Lower leg skin (tissue), 4 donors: ENCODE data around the gene ZNF148. TPM values are rescaled to one million over a fixed set of nuclear protein-coding genes. Genes with fewer than 3 reads are reported as not detected.
A peak's percentile ranks its signal among the peaks of the same experiment; 100 is the strongest.

Source experiments
- DNase-seq, 2 donors: peaks; one replicate each; pipeline ENCODE4 v3.0.0-alpha.2; 2019; ENCODE audit warnings: low spot score in 2 of 2
- H3K4me3 ChIP-seq: fragments of 200-600 bp; sonication (generic); 2 replicates; pipeline ENCODE4 v1.5.1; 2017; ENCODE audit warnings: mild to moderate bottlenecking, low read depth; ENCODE audit not compliant: poor library complexity, severe bottlenecking
- POLR2A ChIP-seq, 2 donors: fragments of 450-650 bp; IDR thresholded peaks; one replicate each; pipeline ENCODE4 v1.6.1; 2016 to 2017; ENCODE audit warnings: antibody characterized with exemption in 2 of 2, mild to moderate bottlenecking in 1 of 2, moderate library complexity in 1 of 2
- WGBS, 2 donors: methylation state at CpG; one replicate each; pipeline ENCODE4 v1.1.5; 2018; 5-methylcytosine and 5-hydroxymethylcytosine counted together
- intact Hi-C: fragments of 100-400 bp; cut with DNase I; formaldehyde crosslinking; loops from one replicate; pipeline ENCODE4 v1.15.0; 2023; ENCODE audit warnings: low total_unique reads
- total RNA-seq, 4 donors: library from RNA; depleted of rRNA; stranded (reverse); fragments of >200 nt; gene quantifications; one replicate each; pipeline ENCODE4 v1.1.0, GENCODE V29; 2016
- TF ChIP-seq, protein P1 (sequence below), 3 donors: fragments of 450-650 bp; IDR thresholded peaks; one replicate each; pipeline ENCODE4 v1.5.1; 2016; ENCODE audit warnings: antibody characterized with exemption in 3 of 3, mild to moderate bottlenecking in 3 of 3, moderate library complexity in 2 of 3

Gene ZNF148
- total RNA-seq, 4 donors from 2014 or later, result 14.6 to 24.6 (median 17.7) TPM

DNA sequence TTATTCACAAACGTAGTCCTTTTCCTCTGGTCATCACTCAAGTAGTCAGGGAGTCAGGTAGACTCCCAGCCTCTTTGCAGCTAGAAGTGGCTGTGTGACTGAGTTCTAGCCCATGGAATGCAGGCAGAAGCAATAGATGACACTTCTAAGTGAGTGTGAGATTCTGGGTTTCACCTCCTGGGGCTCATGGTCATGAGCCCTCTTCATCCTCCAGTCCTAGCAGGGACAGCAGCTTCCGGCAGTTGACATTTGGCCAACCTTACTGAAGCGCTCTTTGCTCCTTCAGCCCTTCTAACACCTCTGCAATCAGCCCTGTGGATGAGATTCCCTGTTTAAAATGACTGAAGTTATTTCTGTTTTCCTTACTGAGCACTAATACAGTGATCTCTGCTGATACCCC lies 184.3 kb downstream of the ZNF148 start:
- no peak overlapping the region for H3K4me3 ChIP-seq
- no peak for TF ChIP-seq POLR2A (IDR thresholded peaks at IDR 0.05)
- WGBS, 2 donors, result 76 to 94% methylated on average over 3 of the region's 3 CpGs
- no peak for DNase-seq
- intact Hi-C loops, result no loop called here

DNA sequence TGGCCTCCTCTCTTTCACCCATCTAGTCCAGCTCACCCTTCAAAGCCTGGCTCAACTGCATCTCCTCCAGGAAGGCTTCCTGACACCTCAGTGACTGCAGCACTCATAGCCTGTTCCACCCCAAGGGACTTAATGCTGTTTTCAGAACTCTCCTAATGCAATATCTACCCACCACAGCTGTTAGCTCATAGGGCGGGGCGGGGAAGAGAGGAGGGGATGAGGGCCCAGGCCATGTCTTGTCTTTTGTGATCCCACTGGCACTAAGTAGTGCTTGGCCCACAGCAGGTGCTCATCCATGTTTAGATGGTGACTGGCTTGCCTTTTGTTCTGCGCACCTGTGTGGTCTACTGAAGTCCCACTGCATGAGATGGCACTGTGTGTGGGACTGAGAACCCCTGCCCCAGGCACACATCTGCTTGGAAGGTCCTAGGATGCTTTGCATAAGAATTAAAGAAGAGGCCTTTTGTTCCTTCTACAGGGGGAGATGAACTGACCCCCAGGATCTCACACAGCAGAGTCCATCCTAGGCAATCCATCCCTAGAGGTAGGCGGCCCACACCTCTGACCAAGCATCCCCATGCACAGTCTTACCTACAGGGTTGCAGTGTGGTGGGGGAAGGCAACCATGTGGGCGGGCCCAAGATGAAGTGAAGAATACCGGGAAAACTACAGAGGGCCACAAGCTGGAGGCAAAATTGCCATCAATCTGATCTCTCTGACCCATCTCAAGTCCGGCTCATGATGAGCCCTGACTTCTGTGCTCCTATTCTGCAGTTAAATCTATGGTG lies 185.6 kb downstream of the ZNF148 start:
- WGBS, 2 donors, result 92 to 94% methylated on average over 7 of the region's 7 CpGs
- H3K4me3 ChIP-seq, result no peak overlapping the region
- TF ChIP-seq POLR2A (IDR thresholded peaks at IDR 0.05), result no peak
- TF ChIP-seq, protein P1, sequence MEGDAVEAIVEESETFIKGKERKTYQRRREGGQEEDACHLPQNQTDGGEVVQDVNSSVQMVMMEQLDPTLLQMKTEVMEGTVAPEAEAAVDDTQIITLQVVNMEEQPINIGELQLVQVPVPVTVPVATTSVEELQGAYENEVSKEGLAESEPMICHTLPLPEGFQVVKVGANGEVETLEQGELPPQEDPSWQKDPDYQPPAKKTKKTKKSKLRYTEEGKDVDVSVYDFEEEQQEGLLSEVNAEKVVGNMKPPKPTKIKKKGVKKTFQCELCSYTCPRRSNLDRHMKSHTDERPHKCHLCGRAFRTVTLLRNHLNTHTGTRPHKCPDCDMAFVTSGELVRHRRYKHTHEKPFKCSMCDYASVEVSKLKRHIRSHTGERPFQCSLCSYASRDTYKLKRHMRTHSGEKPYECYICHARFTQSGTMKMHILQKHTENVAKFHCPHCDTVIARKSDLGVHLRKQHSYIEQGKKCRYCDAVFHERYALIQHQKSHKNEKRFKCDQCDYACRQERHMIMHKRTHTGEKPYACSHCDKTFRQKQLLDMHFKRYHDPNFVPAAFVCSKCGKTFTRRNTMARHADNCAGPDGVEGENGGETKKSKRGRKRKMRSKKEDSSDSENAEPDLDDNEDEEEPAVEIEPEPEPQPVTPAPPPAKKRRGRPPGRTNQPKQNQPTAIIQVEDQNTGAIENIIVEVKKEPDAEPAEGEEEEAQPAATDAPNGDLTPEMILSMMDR (IDR thresholded peaks at IDR 0.05), result no peak
- peak in 1 of 2 donors; percentile 76 for DNase-seq
- intact Hi-C loops, result no loop called here

DNA sequence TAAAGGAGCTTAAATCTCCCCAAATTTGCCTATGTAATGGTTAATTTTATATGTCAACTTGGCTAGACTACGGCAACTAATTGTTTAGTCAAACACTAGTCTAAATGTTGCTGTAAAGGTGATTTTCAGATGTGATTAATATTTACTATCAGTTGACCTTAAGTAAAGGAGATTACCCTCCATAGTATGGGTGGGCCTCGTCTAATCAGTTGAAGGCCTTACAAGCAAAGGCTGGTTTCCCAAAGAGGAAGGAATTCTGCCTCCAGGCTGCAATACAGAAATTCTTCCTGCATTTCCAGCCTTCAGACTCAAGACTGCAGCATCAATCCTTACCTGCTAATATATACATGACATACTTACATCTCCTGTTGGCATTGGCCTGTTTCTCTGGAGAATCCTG lies 186.2 kb downstream of the ZNF148 start:
- TF ChIP-seq, protein P1 (IDR thresholded peaks at IDR 0.05), result no peak
- TF ChIP-seq POLR2A (IDR thresholded peaks at IDR 0.05), result no peak
- intact Hi-C loops, result no loop called here
- H3K4me3 ChIP-seq, result no peak overlapping the region
- 95 to 98% methylated on average over 2 of the region's 2 CpGs for WGBS, 2 donors
- no peak for DNase-seq

DNA sequence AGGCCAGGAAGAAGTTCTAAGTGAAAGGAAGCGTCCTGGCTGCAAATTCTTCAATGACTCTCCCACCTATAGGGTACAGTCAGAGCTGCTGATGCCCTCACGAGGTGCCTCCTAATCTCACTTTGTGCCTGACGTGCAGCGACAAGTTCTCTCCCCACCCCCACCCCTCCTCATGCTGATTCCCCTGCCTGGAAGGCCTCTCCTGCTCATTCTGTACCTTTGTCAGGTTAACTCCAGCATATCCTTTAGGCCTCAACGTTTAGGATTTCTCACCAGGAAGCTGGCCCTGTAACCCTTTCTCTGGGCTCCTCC lies 187.6 kb downstream of the ZNF148 start:
- H3K4me3 ChIP-seq, result no peak overlapping the region
- DNase-seq, result no peak
- intact Hi-C loops, result no loop called here
- TF ChIP-seq POLR2A (IDR thresholded peaks at IDR 0.05), result no peak
- TF ChIP-seq, protein P1 (IDR thresholded peaks at IDR 0.05), result no peak
- 70 to 85% methylated on average over 5 of the region's 5 CpGs for WGBS, 2 donors

DNA sequence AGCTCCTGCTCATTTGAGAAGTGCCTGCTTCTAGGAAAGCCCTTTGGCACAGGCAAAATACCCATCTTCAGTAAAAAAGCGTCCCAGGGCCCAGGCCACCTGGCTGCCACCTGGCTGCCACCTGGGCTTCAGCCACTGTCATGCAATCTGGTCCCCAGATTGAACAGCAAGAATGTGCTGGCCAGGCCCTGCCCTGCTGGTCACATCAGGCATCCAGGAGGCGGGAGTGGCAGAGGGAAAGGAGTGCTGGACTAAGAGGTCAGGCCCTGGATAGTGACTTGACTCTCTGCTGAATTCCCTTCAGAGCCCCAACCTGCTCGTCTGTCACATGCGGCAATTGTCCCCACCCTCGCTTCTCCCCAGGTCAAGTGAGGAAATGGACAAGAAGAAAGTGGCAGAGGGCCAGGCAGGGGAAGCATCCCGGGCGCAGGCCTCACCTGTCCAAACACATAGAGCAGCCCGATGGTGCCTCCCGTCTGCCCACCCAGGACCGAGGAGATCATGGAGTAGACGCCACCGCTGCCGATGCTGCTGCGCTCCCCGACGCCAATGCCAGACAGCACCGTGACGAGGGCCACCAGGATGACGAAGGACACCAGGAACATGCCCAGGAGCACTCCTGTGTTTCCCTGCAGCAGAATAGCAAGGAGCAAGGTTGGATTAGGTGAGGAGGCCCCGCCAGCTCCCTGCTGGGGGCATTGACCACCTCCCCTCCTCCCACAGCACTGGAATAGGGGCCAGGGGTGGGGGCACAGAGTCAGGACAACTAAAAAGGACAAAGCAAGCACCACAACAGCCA lies 188.1 kb downstream of the ZNF148 start:
- peak in 1 of 2 donors; percentile 76 for DNase-seq
- WGBS, 2 donors, result 94 to 96% methylated on average over 19 to 20 of the region's 20 CpGs
- H3K4me3 ChIP-seq, result no peak overlapping the region
- intact Hi-C loops, result no loop called here
- TF ChIP-seq POLR2A (IDR thresholded peaks at IDR 0.05), result no peak
- TF ChIP-seq, protein P1 (IDR thresholded peaks at IDR 0.05), result no peak

DNA sequence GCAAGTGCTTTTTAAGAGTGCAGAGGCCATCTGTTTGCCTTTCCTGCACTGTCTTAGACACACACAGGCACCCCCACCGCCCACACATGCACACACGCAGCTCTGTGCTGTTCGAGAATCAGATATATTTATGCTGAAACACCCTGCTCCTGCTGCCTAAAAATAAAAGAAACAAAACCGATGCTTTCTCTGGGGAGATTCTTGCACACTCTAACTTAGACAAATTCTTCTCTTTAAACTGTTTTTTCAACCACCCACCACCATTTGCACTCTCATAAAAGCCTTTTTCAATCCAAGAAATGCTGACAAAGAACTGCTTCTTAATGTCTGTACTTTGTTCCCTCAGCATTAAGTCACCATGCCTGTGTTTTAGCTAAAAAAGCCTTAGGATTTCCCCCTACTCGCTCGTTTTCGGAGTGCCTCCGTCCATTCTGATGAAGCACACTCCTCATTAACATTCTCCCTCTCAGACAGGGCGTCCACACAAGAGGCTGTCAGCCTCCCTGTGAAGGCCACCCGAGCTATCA lies 188.8 kb downstream of the ZNF148 start:
- peak in 1 of 2 donors; percentile 21 for DNase-seq
- TF ChIP-seq, protein P1 (IDR thresholded peaks at IDR 0.05), result no peak
- intact Hi-C loops, result no loop called here
- WGBS, 2 donors, result 59 to 62% methylated on average over 10 of the region's 10 CpGs
- no peak overlapping the region for H3K4me3 ChIP-seq
